H1 (cell line): ENCODE results near the gene SH3RF3. TPM values are rescaled to one million over a fixed set of nuclear protein-coding genes. Genes with fewer than 3 reads are reported as not detected.

ENCODE experiments used
- CTCF ChIA-PET: fragments of 300-600 bp; sonication (Branson Sonifier 250); formaldehyde crosslinking; loops from one replicate; lab custom pipeline; 2021; ENCODE audit not compliant: partially characterized antibody; lab: Charles Lee
- POLR2A ChIA-PET: fragments of 300-600 bp; sonication (Branson Sonifier 250); formaldehyde crosslinking; loops from one replicate; lab custom pipeline; 2021; ENCODE audit warnings: inconsistent platforms; ENCODE audit not compliant: partially characterized antibody; lab: Charles Lee
- DNase-seq, 2 experiments: peaks; one replicate each; pipeline versions ENCODE4 v3.0.0 to v3.0.0-alpha.2; 2010 to 2022; ENCODE audit warnings: low spot score in 2 of 2, low read depth in 1 of 2, mixed read lengths in 1 of 2
- FAIRE-seq: peaks from 2 replicates; lab custom pipeline; 2011; peaks lifted over from hg19 to GRCh38; lab: Jason Lieb, UNC
- H2AFZ ChIP-seq: 2 replicates; pipeline ENCODE4 v1.8.1; 2012; ENCODE audit warnings: low read length, inconsistent platforms
- H2AK5ac ChIP-seq: 2 replicates; pipeline ENCODE4 v1.6.1; 2013; ENCODE audit warnings: low read depth, low read length
- H2BK120ac ChIP-seq: replicated peaks from 2 replicates; pipeline ENCODE3; 2013; ENCODE audit warnings: low read depth, low read length, inconsistent platforms
- H2BK12ac ChIP-seq: 2 replicates; pipeline ENCODE4 v1.6.1; 2013; ENCODE audit warnings: low read depth, low read length
- H2BK15ac ChIP-seq: 2 replicates; pipeline ENCODE4 v1.6.1; 2013; ENCODE audit warnings: low read length
- H2BK20ac ChIP-seq: 2 replicates; pipeline ENCODE4 v1.6.1; 2013; ENCODE audit warnings: low read length
- H2BK5ac ChIP-seq: 2 replicates; pipeline ENCODE4 v1.6.1; 2013; ENCODE audit warnings: low read depth, low read length
- H3K14ac ChIP-seq: 2 replicates; pipeline ENCODE4 v1.6.1; 2013; ENCODE audit warnings: inconsistent platforms; ENCODE audit not compliant: insufficient read length
- H3K18ac ChIP-seq: 2 replicates; pipeline ENCODE4 v1.6.1; 2013; ENCODE audit warnings: low read length; ENCODE audit errors: extremely low read depth
- H3K23ac ChIP-seq: 2 replicates; pipeline ENCODE4 v1.6.1; 2013; ENCODE audit warnings: inconsistent platforms; ENCODE audit not compliant: insufficient read length
- H3K23me2 ChIP-seq: 2 replicates; pipeline ENCODE4 v1.6.1; 2013; ENCODE audit warnings: low read depth, low read length
- H3K27ac ChIP-seq: 2 replicates; pipeline ENCODE4 v1.6.1; 2011; ENCODE audit warnings: low read depth, low read length, inconsistent platforms
- H3K27me3 ChIP-seq, 4 experiments: replicated peaks in 1 of 4; 1 replicate in 1 of 4; 2 replicates in 3 of 4; pipeline versions ENCODE4 v1.6.1 to v1.8.1; 2011 to 2013; ENCODE audit warnings: low read length in 3 of 4, mild to moderate bottlenecking in 3 of 4, inconsistent platforms in 2 of 4, mixed read lengths in 2 of 4, moderate library complexity in 1 of 4; ENCODE audit not compliant: control insufficient read depth in 3 of 4, insufficient read depth in 3 of 4; ENCODE audit errors: extremely low read depth in 1 of 4
- H3K36me3 ChIP-seq, 4 experiments: 2 replicates each; pipeline versions ENCODE4 v1.6.1 to v1.8.1; 2011 to 2013; ENCODE audit warnings: mild to moderate bottlenecking in 4 of 4, low read length in 3 of 4, moderate library complexity in 2 of 4, control low read depth in 1 of 4, inconsistent platforms in 1 of 4; ENCODE audit not compliant: insufficient read depth in 4 of 4, control insufficient read depth in 2 of 4
- H3K4ac ChIP-seq: replicated peaks from 2 replicates; pipeline ENCODE3; 2013; ENCODE audit warnings: low read length, low read depth, mixed read lengths, inconsistent platforms; ENCODE audit not compliant: insufficient read length
- H3K4me1 ChIP-seq, 4 experiments: replicated peaks in 1 of 4; 1 replicate in 1 of 4; 2 replicates in 3 of 4; pipeline versions ENCODE4 v1.6.1 to v1.8.1; 2011 to 2013; ENCODE audit warnings: low read length in 3 of 4, inconsistent platforms in 2 of 4, mixed read lengths in 1 of 4; ENCODE audit not compliant: insufficient read depth in 4 of 4, control insufficient read depth in 3 of 4
- H3K4me2 ChIP-seq, 2 experiments: 2 replicates each; pipeline versions ENCODE4 v1.6.1 to v1.8.1; 2011 to 2013; ENCODE audit warnings: low read depth in 2 of 2, low read length in 2 of 2, control low read depth in 1 of 2, inconsistent platforms in 1 of 2, mild to moderate bottlenecking in 1 of 2; ENCODE audit not compliant: insufficient read depth in 1 of 2
- H3K4me3 ChIP-seq, 4 experiments: fragments of 200-600, 300-600 bp in 1 of 4; sonication (generic), shearing (Covaris generic), sonication (Bioruptor Twin) in 1 of 4; 2 replicates each; pipeline versions ENCODE4 v1.5.1 to v1.8.1; 2011 to 2016; ENCODE audit warnings: low read length in 4 of 4, low read depth in 3 of 4, control low read depth in 2 of 4, inconsistent platforms in 2 of 4, mild to moderate bottlenecking in 2 of 4, mixed read lengths in 1 of 4, moderate library complexity in 1 of 4; ENCODE audit not compliant: insufficient read depth in 2 of 4; ENCODE audit errors: extremely low read depth in 1 of 4
- H3K56ac ChIP-seq: replicated peaks from 2 replicates; pipeline ENCODE3; 2013; ENCODE audit warnings: low read depth, mild to moderate bottlenecking, mixed read lengths, low read length, inconsistent platforms; ENCODE audit not compliant: insufficient read length
- H3K79me1 ChIP-seq: 2 replicates; pipeline ENCODE4 v1.6.1; 2013; ENCODE audit warnings: low read depth, low read length, control low read depth
- H3K79me2 ChIP-seq, 2 experiments: 2 replicates each; pipeline versions ENCODE4 v1.6.1 to v1.8.1; 2012 to 2013; ENCODE audit warnings: low read length in 2 of 2, mild to moderate bottlenecking in 2 of 2, inconsistent platforms in 1 of 2; ENCODE audit not compliant: insufficient read depth in 2 of 2, control insufficient read depth in 1 of 2
- H3K9ac ChIP-seq, 4 experiments: replicated peaks in 1 of 4; 1 replicate in 1 of 4; 2 replicates in 3 of 4; pipeline versions ENCODE4 v1.6.1 to v1.8.1; 2011 to 2013; ENCODE audit warnings: low read depth in 3 of 4, low read length in 3 of 4, control low read depth in 2 of 4, mild to moderate bottlenecking in 2 of 4, moderate library complexity in 2 of 4, inconsistent platforms in 1 of 4; ENCODE audit errors: extremely low read depth in 1 of 4
- H3K9me3 ChIP-seq, 2 experiments: 2 replicates each; pipeline versions ENCODE4 v1.6.1 to v1.8.1; 2012 to 2013; ENCODE audit warnings: mild to moderate bottlenecking in 2 of 2, moderate library complexity in 2 of 2, control low read depth in 1 of 2, inconsistent platforms in 1 of 2, low read depth in 1 of 2, low read length in 1 of 2, mixed read lengths in 1 of 2; ENCODE audit not compliant: insufficient read depth in 2 of 2
- H4K20me1 ChIP-seq, 2 experiments: replicated peaks in 1 of 2; 2 replicates each; pipeline versions ENCODE3 to v1.8.1; 2011 to 2013; ENCODE audit warnings: inconsistent platforms in 2 of 2, low read length in 2 of 2, mild to moderate bottlenecking in 1 of 2; ENCODE audit not compliant: insufficient read depth in 2 of 2, control insufficient read depth in 1 of 2
- H4K5ac ChIP-seq: 2 replicates; pipeline ENCODE4 v1.6.1; 2013; ENCODE audit warnings: low read length, low read depth, mixed read lengths, inconsistent platforms; ENCODE audit not compliant: insufficient read length
- H4K8ac ChIP-seq: 2 replicates; pipeline ENCODE4 v1.8.0; 2013; ENCODE audit warnings: mild to moderate bottlenecking, moderate library complexity, low read length, inconsistent platforms; ENCODE audit not compliant: insufficient read depth; ENCODE audit errors: extremely low read depth
- H4K91ac ChIP-seq: replicated peaks from 2 replicates; pipeline ENCODE3; 2013; ENCODE audit warnings: low read length, mixed read lengths, inconsistent platforms; ENCODE audit not compliant: insufficient read length
- BRCA1 ChIP-seq: IDR thresholded peaks from 2 replicates; pipeline ENCODE4 v1.6.1; 2012; ENCODE audit warnings: low read depth, low read length, improper control_type of control experiment
- CEBPB ChIP-seq: IDR thresholded peaks from 2 replicates; pipeline ENCODE4 v1.6.1; 2012; ENCODE audit warnings: low read depth, low read length
- CHD1 ChIP-seq: IDR thresholded peaks from 2 replicates; pipeline ENCODE4 v1.6.1; 2012; ENCODE audit warnings: low read depth, low read length, improper control_type of control experiment
- EP300 ChIP-seq, 2 experiments: IDR thresholded peaks; 1 replicate in 1 of 2; 2 replicates in 1 of 2; pipeline ENCODE4 v1.6.1; 2011 to 2012; ENCODE audit warnings: low read depth in 2 of 2, low read length in 2 of 2, mild to moderate bottlenecking in 2 of 2, borderline replicate concordance in 1 of 2, inconsistent platforms in 1 of 2, moderate library complexity in 1 of 2
- EZH2 ChIP-seq: fragments of 200-600 bp; sonication (generic); IDR thresholded peaks from 2 replicates; pipeline ENCODE4 v1.7.1; 2012; ENCODE audit warnings: low read depth, mild to moderate bottlenecking, moderate library complexity, low read length, inconsistent platforms; ENCODE audit not compliant: severe bottlenecking
- GTF2F1 ChIP-seq: IDR thresholded peaks from 2 replicates; pipeline ENCODE4 v1.6.1; 2012; ENCODE audit warnings: low read depth, low read length, improper control_type of control experiment, borderline replicate concordance
- MAFK ChIP-seq: IDR thresholded peaks from 2 replicates; pipeline ENCODE4 v1.6.1; 2012; ENCODE audit warnings: low read depth, mild to moderate bottlenecking, improper control_type of control experiment, low read length
- NANOG ChIP-seq: IDR thresholded peaks from 2 replicates; pipeline ENCODE4 v1.6.1; 2011; ENCODE audit warnings: low read length, low read depth, mild to moderate bottlenecking, inconsistent platforms; ENCODE audit not compliant: insufficient read depth, poor library complexity, severe bottlenecking
- RNF2 ChIP-seq: fragments of 200-900, 300-1000 bp; sonication (generic); IDR thresholded peaks from 2 replicates; pipeline ENCODE4 v1.7.1; 2016; ENCODE audit warnings: borderline replicate concordance, low read depth, mild to moderate bottlenecking, antibody characterized with exemption, low read length; ENCODE audit not compliant: poor library complexity, severe bottlenecking; ENCODE audit errors: missing control alignments
- SIX5 ChIP-seq: IDR thresholded peaks from 2 replicates; pipeline ENCODE4 v1.6.1; 2011; ENCODE audit warnings: mild to moderate bottlenecking, low read depth, low read length
- SP1 ChIP-seq: IDR thresholded peaks from 2 replicates; pipeline ENCODE4 v1.6.1; 2011; ENCODE audit warnings: low read depth, low read length
- SP2 ChIP-seq: IDR thresholded peaks from 2 replicates; pipeline ENCODE4 v1.6.1; 2012; ENCODE audit warnings: mild to moderate bottlenecking, low read length, inconsistent platforms
- SP4 ChIP-seq: IDR thresholded peaks from 2 replicates; pipeline ENCODE4 v1.6.1; 2012; ENCODE audit warnings: low read length, inconsistent platforms
- WGBS, 2 experiments: shearing (Covaris generic) in 1 of 2; methylation state at CpG; one replicate each; pipeline versions ENCODE4 v1.1.6 to v1.1.7; 2013 to 2015; ENCODE audit warnings: low lambda C conversion rate in 2 of 2, mixed read lengths in 2 of 2, inconsistent platforms in 1 of 2, low coverage in 1 of 2, missing lambda C conversion rate in 1 of 2; ENCODE audit not compliant: insufficient replicate concordance in 2 of 2, insufficient coverage in 1 of 2, insufficient read length in 1 of 2; ENCODE audit errors: extremely low coverage in 1 of 2, missing lambda C conversion rate in 1 of 2; 5-methylcytosine and 5-hydroxymethylcytosine counted together
- polyA plus RNA-seq, 7 experiments: library from polyadenylated mRNA; depleted of rRNA in 3 of 7; stranded (reverse) in 5 of 7; unstranded in 2 of 7; fragments of >200 nt in 5 of 7; fragments of 200-250 nt in 2 of 7; gene quantifications; 1 replicate in 5 of 7; 2 replicates in 1 of 7; 4 replicates in 1 of 7; pipeline versions ENCODE4 v1.2.1 to v1.2.3, GENCODE V29; 2011 to 2013; ENCODE audit warnings: missing spikeins in 2 of 7, mixed read lengths in 2 of 7
- total RNA-seq: library from RNA; stranded (reverse); fragmentation: NEBNext Ultra II Directional; extraction: Animal tissue kit (Norgen Biotek cat#: 25700); gene quantifications from 2 replicates; pipeline ENCODE4 v1.2.1, GENCODE V29; 2021

Gene SH3RF3
- total and polyA plus RNA-seq, 2 of the 8 experiments (the other 6 are each of a cell fraction or from before 2014, with no cell fraction given), result 0.11 to 0.65 TPM

DNA sequence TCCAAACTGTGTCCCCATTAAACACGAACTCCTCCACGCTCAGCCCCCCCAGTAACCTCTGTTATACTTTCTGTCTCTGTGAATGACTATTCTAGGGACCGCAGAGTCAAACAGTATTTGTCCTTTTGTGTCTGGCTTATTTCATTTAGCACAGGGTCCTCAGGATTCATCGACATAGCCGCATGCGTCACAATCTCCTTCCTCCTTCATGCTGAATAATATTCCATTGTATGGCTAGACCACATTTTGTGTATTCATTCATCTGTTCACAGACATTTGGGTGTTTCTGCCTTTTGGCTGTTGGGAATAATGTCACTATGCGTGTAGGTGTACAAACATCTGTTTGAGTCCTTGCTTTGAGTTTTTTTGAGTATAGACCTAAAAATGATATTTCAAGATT is 80.9 kb downstream of the SH3RF3 start:
- no peak overlapping the region; the same call in 1 of the 2 replicates for H2BK5ac ChIP-seq
- no peaks in the 10 kb centered on the region for H3K36me3 ChIP-seq
- no peak overlapping the region for H3K27ac ChIP-seq
- H3K79me2 ChIP-seq, result no peaks in the 10 kb centered on the region
- no peak overlapping the region for H4K5ac ChIP-seq
- H3K79me1 ChIP-seq, result no peaks in the 10 kb centered on the region
- no peaks in the 10 kb centered on the region for H4K20me1 ChIP-seq
- no peak for TF ChIP-seq GTF2F1
- no peak for TF ChIP-seq CEBPB
- no peak for TF ChIP-seq NANOG
- TF ChIP-seq RNF2, result no peak
- no peak for TF ChIP-seq SP2
- no peak for TF ChIP-seq MAFK
- TF ChIP-seq SP1, result no peak
- no peak for TF ChIP-seq EZH2
- TF ChIP-seq EP300 (IDR thresholded peaks at IDR 0.05; ENCODE audit: borderline replicate concordance in 1 of 2, low read depth in 2 of 2, low read length in 2 of 2), result no peak
- TF ChIP-seq CHD1, result no peak
- no peak for TF ChIP-seq BRCA1
- no peak for TF ChIP-seq SIX5
- no peak for TF ChIP-seq SP4
- H3K14ac ChIP-seq, result no peak overlapping the region
- POLR2A ChIA-PET, result no interaction called here
- no peak overlapping the region for H2BK120ac ChIP-seq
- H3K9ac ChIP-seq, result no peak overlapping the region
- H4K91ac ChIP-seq, result no peak overlapping the region
- no peak overlapping the region for H4K8ac ChIP-seq
- DNase-seq (no peak), FAIRE-seq (no peak)
- 90% methylated on average over 7 of the region's 7 CpGs; no CpG with 5 or more reads in 1 of the 2 experiments for WGBS, 2 experiments
- no peak overlapping the region for H3K18ac ChIP-seq
- H3K23me2 ChIP-seq, result no peaks in the 10 kb centered on the region
- no peak overlapping the region for H3K23ac ChIP-seq
- no peak overlapping the region for H3K4me3 ChIP-seq
- no peaks in the 10 kb centered on the region for H3K9me3 ChIP-seq
- H3K4ac ChIP-seq, result no peak overlapping the region
- no peak overlapping the region for H2AFZ ChIP-seq
- no peak overlapping the region; the same call in 1 of the 2 replicates for H2AK5ac ChIP-seq
- no peak overlapping the region for H2BK12ac ChIP-seq
- H2BK20ac ChIP-seq, result no peak overlapping the region
- CTCF ChIA-PET, result interaction anchor here (0.5 to 2.0 kb wide), 4 partner anchors 14 to 812 kb away, joined by 3 to 4 read pairs (median 4); no protein-coding TSS in a partner anchor
- H3K27me3 ChIP-seq, result no peaks in the 10 kb centered on the region; a peak in 1 of 7 replicates
- no peak overlapping the region for H3K4me2 ChIP-seq
- no peak overlapping the region for H3K56ac ChIP-seq
- H3K4me1 ChIP-seq, result no peaks in the 10 kb centered on the region; a peak in 1 of 7 replicates
- H2BK15ac ChIP-seq, result no peak overlapping the region
